ENCODE data around the gene CRB2.

DNA sequence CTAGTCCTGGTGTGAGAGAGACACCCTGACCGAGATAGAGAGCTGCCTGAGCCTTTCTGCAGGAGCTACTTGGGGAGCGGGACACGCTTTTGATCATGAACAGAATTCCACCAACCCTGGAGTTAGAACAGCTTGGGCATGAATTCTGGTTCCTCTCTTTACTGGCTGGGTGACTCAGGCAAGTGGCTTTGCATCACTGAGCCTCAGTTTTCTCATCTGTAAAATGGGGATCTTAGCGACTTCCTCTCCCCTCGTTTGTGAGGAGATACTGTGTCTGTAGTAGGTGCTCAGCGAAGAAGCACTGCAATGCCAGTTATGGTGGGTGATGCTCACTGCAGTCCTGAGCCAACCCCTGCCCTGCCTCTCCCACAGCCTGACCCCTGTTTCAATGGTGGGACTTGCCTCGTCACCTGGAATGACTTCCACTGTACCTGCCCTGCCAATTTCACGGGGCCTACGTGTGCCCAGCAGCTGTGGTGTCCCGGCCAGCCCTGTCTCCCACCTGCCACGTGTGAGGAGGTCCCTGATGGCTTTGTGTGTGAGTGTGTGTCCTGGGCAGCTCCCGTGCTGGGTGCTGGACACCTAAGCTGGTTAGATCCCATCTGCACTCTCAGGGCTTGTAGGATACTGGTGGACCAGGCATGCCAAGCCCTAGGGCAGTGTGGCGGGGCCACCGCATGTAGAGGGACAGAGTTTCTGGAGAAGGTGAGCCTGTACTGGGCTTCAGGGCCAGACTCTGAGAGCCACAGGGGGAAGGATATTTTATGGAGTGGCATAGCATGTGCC is 16.0 kb downstream of the CRB2 start:
- no peak for TF ChIP-seq CTCF (IDR thresholded peaks at IDR 0.05)
- TF ChIP-seq POLR2A (IDR thresholded peaks at IDR 0.05): no peak

All from heart left ventricle (tissue), 13 donors.